Parathyroid adenoma (tissue), 2 donors: ENCODE data around the gene ZNF526.

Experiments used
- H2AFZ ChIP-seq: fragments of 300-600 bp; sonication (generic); one replicate; pipeline ENCODE4 v1.7.0; 2017; ENCODE audit warnings: antibody characterized with exemption, mild to moderate bottlenecking
- H3K27ac ChIP-seq: fragments of 300-600 bp; sonication (generic); one replicate; pipeline ENCODE4 v1.7.0; 2017
- H3K27me3 ChIP-seq: fragments of 300-600 bp; sonication (generic); one replicate; pipeline ENCODE4 v1.7.0; 2017; ENCODE audit warnings: low read length; ENCODE audit not compliant: control insufficient read depth, insufficient read depth
- H3K36me3 ChIP-seq: fragments of 300-600 bp; sonication (generic); one replicate; pipeline ENCODE4 v1.7.0; 2017; ENCODE audit warnings: low read length; ENCODE audit not compliant: control insufficient read depth, insufficient read depth
- H3K4me1 ChIP-seq: fragments of 300-600 bp; sonication (generic); one replicate; pipeline ENCODE4 v1.7.0; 2017; ENCODE audit warnings: control low read depth
- H3K4me2 ChIP-seq: fragments of 300-600 bp; sonication (generic); one replicate; pipeline ENCODE4 v1.7.0; 2017; ENCODE audit warnings: low read length
- H3K4me3 ChIP-seq: fragments of 300-600 bp; sonication (generic); one replicate; pipeline ENCODE4 v1.7.0; 2017; ENCODE audit warnings: low read depth, low read length
- H3K79me2 ChIP-seq: fragments of 300-600 bp; sonication (generic); one replicate; pipeline ENCODE4 v1.7.0; 2017; ENCODE audit warnings: control low read depth
- H3K9ac ChIP-seq: fragments of 300-600 bp; sonication (generic); one replicate; pipeline ENCODE4 v1.7.0; 2017; ENCODE audit warnings: mild to moderate bottlenecking
- H3K9me3 ChIP-seq: fragments of 300-600 bp; sonication (generic); one replicate; pipeline ENCODE4 v1.7.0; 2017; ENCODE audit warnings: low read length; ENCODE audit not compliant: control insufficient read depth
- CTCF ChIP-seq: fragments of 300-600 bp; sonication (generic); IDR thresholded peaks from one replicate; pipeline ENCODE4 v1.7.0; 2017; ENCODE audit warnings: antibody characterized with exemption, mild to moderate bottlenecking
- donor health status: primary hyperparathyroidism.

Gene ZNF526

GRCh38 chr19:42176990-42177685, 43.0 kb upstream of the ZNF526 start:
- H3K27me3 ChIP-seq = peaks cover 6% of the 10 kb centered on the region
- H3K36me3 ChIP-seq = no peaks in the 10 kb centered on the region
- no peaks in the 10 kb centered on the region for H3K9me3 ChIP-seq
- no peak overlapping the region for H3K4me3 ChIP-seq
- H3K4me2 ChIP-seq = peak overlapping the region; percentile 77
- no peaks in the 10 kb centered on the region for H3K79me2 ChIP-seq
- H2AFZ ChIP-seq = peak overlapping the region; percentile 48
- no peak overlapping the region for H3K27ac ChIP-seq
- H3K9ac ChIP-seq = no peak overlapping the region
- no peaks in the 10 kb centered on the region for H3K4me1 ChIP-seq
- peak; percentile 36 for TF ChIP-seq CTCF

- Histone ChIP-seq H3K36me3 (no peaks in the 10 kb centered on the region), H2AFZ (no peak overlapping the region), H3K4me3 (no peak overlapping the region), H3K27me3 (peaks cover 6% of the 10 kb centered on the region), H3K79me2 (no peaks in the 10 kb centered on the region), H3K27ac (no peak overlapping the region), H3K9me3 (no peaks in the 10 kb centered on the region), H3K4me2 (no peak overlapping the region), H3K4me1 (no peaks in the 10 kb centered on the region), H3K9ac (no peak overlapping the region)
- no peak for TF ChIP-seq CTCF
These were observed 42.5 kb upstream of the ZNF526 start for GRCh38 chr19:42177686-42178019.

GRCh38 chr19:42178791-42179674, 41.1 kb upstream of the ZNF526 start:
- Histone ChIP-seq H3K79me2 (no peaks in the 10 kb centered on the region), H3K36me3 (no peaks in the 10 kb centered on the region), H3K9ac (no peak overlapping the region), H3K4me3 (no peak overlapping the region), H2AFZ (no peak overlapping the region), H3K4me1 (no peaks in the 10 kb centered on the region), H3K27ac (no peak overlapping the region), H3K4me2 (no peak overlapping the region), H3K9me3 (no peaks in the 10 kb centered on the region), H3K27me3 (peaks cover 6% of the 10 kb centered on the region)
- TF ChIP-seq CTCF = no peak

- Histone ChIP-seq H3K27me3 (no peaks in the 10 kb centered on the region), H3K4me2 (no peak overlapping the region), H3K79me2 (no peaks in the 10 kb centered on the region), H3K9ac (no peak overlapping the region), H3K27ac (no peak overlapping the region), H3K4me3 (no peak overlapping the region), H3K9me3 (no peaks in the 10 kb centered on the region), H2AFZ (no peak overlapping the region), H3K36me3 (no peaks in the 10 kb centered on the region), H3K4me1 (no peaks in the 10 kb centered on the region)
- peak; percentile 91 for TF ChIP-seq CTCF
These were observed 35.7 kb upstream of the ZNF526 start for GRCh38 chr19:42184401-42184861.
